Psoas muscle (tissue), 8 donors: Measurements from ENCODE around the gene FBXL13. TPM values are rescaled to one million over a fixed set of nuclear protein-coding genes. Genes with fewer than 3 reads are reported as not detected.

Experiments
- ATAC-seq, 4 donors: fragments of 200-7000 bp; cut with Tn5 transposase; one replicate each; pipeline ENCODE4 v1.9.1; 2020; ENCODE audit warnings: moderate library complexity in 3 of 4, mild to moderate bottlenecking in 2 of 4
- DNase-seq, 2 donors: peaks; one replicate each; pipeline ENCODE4 v3.0.0-alpha.2; 2020
- H3K27ac ChIP-seq: fragments of 200-600 bp; one replicate; pipeline ENCODE4 v1.8.0; 2022
- H3K27me3 ChIP-seq, 3 donors: fragments of 200-600 bp in 1 of 3; one replicate each; pipeline versions ENCODE4 v1.6.1 to v1.8.0; 2013 to 2022; ENCODE audit warnings: low read length in 2 of 3, mild to moderate bottlenecking in 2 of 3, moderate library complexity in 1 of 3; ENCODE audit not compliant: insufficient read depth in 3 of 3
- H3K36me3 ChIP-seq, 2 donors: fragments of 200-600 bp in 1 of 2; one replicate each; pipeline versions ENCODE4 v1.6.1 to v1.8.0; 2013 to 2022; ENCODE audit warnings: low read depth in 1 of 2, mild to moderate bottlenecking in 1 of 2, moderate library complexity in 1 of 2; ENCODE audit not compliant: insufficient read depth in 1 of 2
- H3K4me1 ChIP-seq: fragments of 200-600 bp; one replicate; pipeline ENCODE4 v1.8.0; 2022
- H3K4me3 ChIP-seq: fragments of 200-600 bp; one replicate; pipeline ENCODE4 v1.8.0; 2022; ENCODE audit warnings: mild to moderate bottlenecking
- H3K9me3 ChIP-seq: fragments of 200-600 bp; one replicate; pipeline ENCODE4 v1.8.0; 2022
- CTCF ChIP-seq: fragments of 200-600 bp; IDR thresholded peaks from one replicate; pipeline ENCODE4 v1.8.0; 2022; ENCODE audit warnings: antibody characterized with exemption
- WGBS, 3 donors: extraction: QIAGEN DNeasy Blood & Tissue Kit; methylation state at CpG; one replicate each; pipeline versions ENCODE4 v1.1.6 to v1.1.7; 2013; 5-methylcytosine and 5-hydroxymethylcytosine counted together
- intact Hi-C, 2 donors: fragments of 100-400 bp; cut with DNase I; formaldehyde crosslinking; loops; one replicate each; pipeline versions ENCODE4 v1.11.0 to v1.14.2; 2022
- polyA plus RNA-seq, 3 donors: library from polyadenylated mRNA; stranded (reverse); fragments of 200-250 nt; gene quantifications; one replicate each; pipeline ENCODE4 v1.2.3, GENCODE V29; 2013
- total RNA-seq, 4 donors: library from RNA; stranded (reverse); fragmentation: NEBNext Ultra II Directional in 2 of 4; extraction: Animal tissue kit (Norgen Biotek cat#: 25700) in 2 of 4; gene quantifications; one replicate each; pipeline versions ENCODE4 v1.2.1 to v1.2.4, GENCODE V29; 2021 to 2023
- donor health status: healthy with polysubstance abuse.
- donor health status: DM: no; HTN: no; CAD: no; lungs with moderate emphysema.
- donor health status: Bipolar disorder and iron deficiency.
- donor health status: healthy.
- donor health status: DM: yes; HTN: yes; CAD: no.
- donor health status: DM: no; HTN: no; CAD: no.
- donor health status: DM: no; HTN: no; CAD: no.
- donor health status: DM: yes; HTN: yes; CAD: no.

The FBXL13 gene
- total and polyA plus RNA-seq, 7 donors, result 0.13 to 0.52 (median 0.28) TPM; not detected in 1

DNA sequence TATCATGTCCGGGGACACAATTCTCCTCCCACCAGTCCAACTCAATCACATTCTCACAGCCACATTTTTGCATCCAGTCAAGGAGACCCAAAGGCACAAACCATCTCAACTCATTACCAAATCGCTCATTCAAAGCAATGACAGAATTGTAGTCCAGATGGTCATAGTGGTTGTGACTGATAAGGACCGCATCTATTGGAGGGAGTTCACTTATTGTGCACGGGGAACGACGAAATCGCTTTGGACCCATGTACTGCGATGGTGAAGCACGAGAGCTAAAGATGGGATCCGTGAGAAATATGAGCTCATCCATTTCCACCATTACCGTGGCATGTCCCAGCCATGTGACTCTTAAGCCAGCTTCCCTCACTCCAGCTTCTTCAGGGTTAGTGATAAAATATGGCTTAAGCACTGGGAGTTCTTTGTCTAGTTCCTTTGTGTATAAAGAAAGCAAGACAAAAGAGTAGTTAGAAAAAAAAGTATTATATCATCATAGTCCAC lies 45.2 kb upstream of the FBXL13 start:
- Histone ChIP-seq H3K4me1 (no peaks in the 10 kb centered on the region), H3K36me3 (peaks cover 3 to 53% of the 10 kb centered on the region in 2 donors), H3K9me3 (no peaks in the 10 kb centered on the region), H3K27me3 (no peaks in the 10 kb centered on the region), H3K4me3 (no peak overlapping the region), H3K27ac (no peak overlapping the region)
- intact Hi-C loops, result no loop called here
- no peak for ATAC-seq
- no peak for DNase-seq
- no peak for TF ChIP-seq CTCF
- WGBS, 3 donors, result 92 to 95% (median 93%) methylated on average over 11 of the region's 11 CpGs

DNA sequence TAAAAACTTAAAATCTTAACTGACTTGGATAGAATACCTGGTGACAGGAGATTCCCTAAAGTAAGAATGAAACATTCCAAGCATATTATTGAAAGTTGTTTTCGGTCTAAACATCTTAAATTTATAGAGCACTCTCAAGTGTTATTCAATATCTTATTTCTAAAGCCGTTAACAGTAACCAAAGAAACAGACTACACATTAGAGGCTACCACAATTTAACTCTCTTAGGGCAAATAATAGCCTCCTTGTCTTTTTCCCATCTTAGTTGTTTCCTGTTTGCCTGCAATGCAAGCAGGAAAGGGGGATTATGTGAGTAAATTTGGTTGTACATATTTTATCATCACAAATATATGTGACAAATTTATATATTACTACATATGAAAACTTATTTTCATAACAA lies 42.9 kb upstream of the FBXL13 start:
- Histone ChIP-seq H3K27ac (no peak overlapping the region), H3K9me3 (no peaks in the 10 kb centered on the region), H3K27me3 (no peaks in the 10 kb centered on the region), H3K36me3 (peaks cover 3 to 48% of the 10 kb centered on the region in 2 donors), H3K4me3 (no peak overlapping the region), H3K4me1 (no peaks in the 10 kb centered on the region)
- intact Hi-C loops, result no loop called here
- ATAC-seq (no peak), DNase-seq (no peak)
- TF ChIP-seq CTCF, result no peak
- WGBS, 3 donors, result 73 to 89% (median 84%) methylated on average over 2 of the region's 2 CpGs

DNA sequence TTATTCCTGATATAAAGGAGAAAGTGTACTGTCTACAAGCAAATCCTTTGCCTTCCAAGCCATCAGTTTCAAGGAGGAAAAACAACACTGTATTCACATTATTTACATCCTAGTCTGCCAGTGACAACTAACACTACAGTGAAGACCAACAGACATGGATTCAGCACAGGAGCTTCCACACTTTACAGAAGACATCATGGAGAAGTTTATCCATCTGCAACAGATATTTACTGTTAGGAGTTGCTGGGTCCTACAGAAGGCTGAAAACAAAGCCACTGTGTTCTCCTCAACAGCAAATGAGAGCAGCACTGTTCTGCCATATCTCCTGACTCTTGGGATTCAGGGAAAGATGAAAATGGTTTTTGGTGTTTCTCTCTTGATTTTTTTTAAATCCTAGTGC lies 42.4 kb upstream of the FBXL13 start:
- Histone ChIP-seq H3K36me3 (peaks cover 3 to 45% of the 10 kb centered on the region in 2 donors), H3K27me3 (no peaks in the 10 kb centered on the region)

GRCh38 chr7:103116511-103116910 lies 41.9 kb upstream of the FBXL13 start:
- ATAC-seq (no peak), DNase-seq (no peak)
- Histone ChIP-seq H3K4me3 (no peak overlapping the region), H3K27ac (no peak overlapping the region), H3K27me3 (no peaks in the 10 kb centered on the region), H3K4me1 (no peaks in the 10 kb centered on the region), H3K9me3 (peaks cover under 1% of the 10 kb centered on the region), H3K36me3 (peaks cover 3 to 46% of the 10 kb centered on the region in 2 donors)
- intact Hi-C loops, result no loop called here
- WGBS, 3 donors, result 95 to 100% (median 96%) methylated on average over 1 of the region's 1 CpG
- TF ChIP-seq CTCF, result no peak

More for the DNA sequence above, 42.4 kb upstream of the FBXL13 start:
- H3K4me3 ChIP-seq, result no peak overlapping the region
- no peak for ATAC-seq
- no peaks in the 10 kb centered on the region for H3K9me3 ChIP-seq
- TF ChIP-seq CTCF, result no peak
- no peak overlapping the region for H3K27ac ChIP-seq
- no peak for DNase-seq
- no peaks in the 10 kb centered on the region for H3K4me1 ChIP-seq
- intact Hi-C loops, result no loop called here

DNA sequence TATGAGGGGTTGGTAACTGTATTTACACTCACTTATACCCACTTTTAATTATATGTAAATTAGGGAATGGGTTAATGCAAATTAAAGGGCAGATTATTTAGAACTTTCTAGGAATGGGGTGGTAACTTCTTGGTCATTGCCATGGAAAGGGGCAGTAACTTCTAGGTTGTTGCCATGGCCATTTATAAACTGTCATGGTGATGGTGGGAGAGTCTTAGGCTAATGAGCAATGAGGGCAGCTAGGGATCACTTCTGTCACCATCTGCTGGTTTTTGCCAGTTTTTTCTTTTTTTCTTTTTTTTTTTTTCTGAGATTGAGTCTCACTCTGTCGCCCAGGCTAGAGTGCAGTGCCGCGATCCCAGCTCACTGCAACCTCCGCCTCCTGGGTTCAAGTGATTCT lies 41.2 kb upstream of the FBXL13 start:
- no peak for TF ChIP-seq CTCF
- Histone ChIP-seq H3K9me3 (peaks cover 7% of the 10 kb centered on the region), H3K27me3 (no peaks in the 10 kb centered on the region), H3K4me1 (no peaks in the 10 kb centered on the region), H3K4me3 (no peak overlapping the region), H3K36me3 (peaks cover 3 to 39% of the 10 kb centered on the region in 2 donors), H3K27ac (no peak overlapping the region)
- DNase-seq (no peak), ATAC-seq (no peak)
- intact Hi-C loops, result no loop called here
- WGBS, 3 donors, result 93 to 98% (median 97%) methylated on average over 2 to 4 of the region's 4 CpGs
